ENCODE measurements around the gene CWC15.
"Not testable (repeated sequence)": the region's sequence is repeated elsewhere in the genome, so short reads cannot be mapped to it uniquely, and the experiment has no call there.

Gene CWC15

GRCh38 chr11:94923004-94923334, 50.4 kb downstream of the CWC15 start:
- DNase-seq (ENCODE audit: low read depth), result no peak
- no peak for TF ChIP-seq CTCF (IDR thresholded peaks at IDR 0.05; ENCODE audit: low read depth, low read length, missing control alignments)
- H3K4me3 ChIP-seq (ENCODE audit: low read depth, low read length), result no peak overlapping the region

GRCh38 chr11:94922321-94923003, 50.9 kb downstream of the CWC15 start:
- H3K4me3 ChIP-seq (ENCODE audit: low read depth, low read length), result no peak overlapping the region
- no peak for DNase-seq (ENCODE audit: low read depth)
- no peak for TF ChIP-seq CTCF (IDR thresholded peaks at IDR 0.05; ENCODE audit: low read depth, low read length, missing control alignments)

GRCh38 chr11:94920311-94920710, 53.0 kb downstream of the CWC15 start:
- no peak overlapping the region for H3K4me3 ChIP-seq (ENCODE audit: low read depth, low read length)
- DNase-seq (ENCODE audit: low read depth), result no peak
- no peak for TF ChIP-seq CTCF (IDR thresholded peaks at IDR 0.05; ENCODE audit: low read depth, low read length, missing control alignments)

- DNase-seq (ENCODE audit: low read depth); H3K4me3 ChIP-seq (ENCODE audit: low read depth, low read length): not testable (repeated sequence)
Observed at GRCh38 chr11:94913718-94914394, 59.5 kb downstream of the CWC15 start.

GRCh38 chr11:94912806-94913205, 60.5 kb downstream of the CWC15 start:
- no peak for DNase-seq (ENCODE audit: low read depth)
- H3K4me3 ChIP-seq (ENCODE audit: low read depth, low read length), result no peak overlapping the region
- no peak for TF ChIP-seq CTCF (IDR thresholded peaks at IDR 0.05; ENCODE audit: low read depth, low read length, missing control alignments)
